ENCODE measurements around the gene HSPA12A.

GRCh38 chr10:116742367-116743265 lies at the start of gene HSPA12A:
- no peak for TF ChIP-seq RBM22 (IDR thresholded peaks at IDR 0.05; ENCODE audit: low read depth, low read length, poor library complexity, severe bottlenecking)
- no peak for TF ChIP-seq CTCF (IDR thresholded peaks at IDR 0.05 in 2 of 3, conservative IDR thresholded peaks at IDR 0.05 in 1 of 3; ENCODE audit: insufficient read depth in 2 of 3, low read depth in 1 of 3, low read length in 3 of 3)
- no peak for TF ChIP-seq KAT8 (IDR thresholded peaks at IDR 0.05; ENCODE audit: low read depth)
- TF ChIP-seq ATF1 (CRISPR knock-in tag; IDR thresholded peaks at IDR 0.05), result no peak
- no peak for TF ChIP-seq ATF1 (tag; IDR thresholded peaks at IDR 0.05)
- no peak for TF ChIP-seq KLF1 (tag; IDR thresholded peaks at IDR 0.05)
- TF ChIP-seq KLF6 (CRISPR knock-in tag; IDR thresholded peaks at IDR 0.05; ENCODE audit: borderline replicate concordance), result no peak
- TF ChIP-seq MAZ (CRISPR knock-in tag; conservative IDR thresholded peaks at IDR 0.05 in 1 of 2, IDR thresholded peaks at IDR 0.05 in 1 of 2), result no peak
- TF ChIP-seq USF2 (CRISPR knock-in tag; IDR thresholded peaks at IDR 0.05), result no peak
- no peak for TF ChIP-seq CEBPB (tag; IDR thresholded peaks at IDR 0.05)
- no peak for TF ChIP-seq TAF1 (IDR thresholded peaks at IDR 0.05; ENCODE audit: control insufficient read depth, extremely low read depth, insufficient read depth, low read length, severe bottlenecking)
- TF ChIP-seq EZH2 (IDR thresholded peaks at IDR 0.05; ENCODE audit: borderline replicate concordance, low read depth, low read length), result no peak
- TF ChIP-seq BRCA1 (IDR thresholded peaks at IDR 0.05), result no peak
- no peak for TF ChIP-seq BRCA1 (CRISPR knock-in tag; IDR thresholded peaks at IDR 0.05)
- no peak for TF ChIP-seq EP400 (IDR thresholded peaks at IDR 0.05)
- no peak for TF ChIP-seq POLR2AphosphoS5 (IDR thresholded peaks at IDR 0.05; ENCODE audit: control insufficient read depth, insufficient read depth, low read depth, low read length)

Data from K562 (cell line).